ENCODE data around the gene HES4. TPM values are rescaled to one million over a fixed set of nuclear protein-coding genes. Genes with fewer than 3 reads are reported as not detected.

HES4 gene
- total and polyA plus RNA-seq, 2 donors (not counting 3 experiments of a cell fraction or from before 2014, with no cell fraction given) = 30.5 to 37.6 TPM

GRCh38 chr1:1041092-1041523 lies 41.2 kb upstream of the HES4 start:
- dilution Hi-C loops (cut with MboI; ENCODE audit: extremely low pct_ligation_motif_present, low sequenced_read_pairs) = no loop called here
- TF ChIP-seq FOS (IDR thresholded peaks at IDR 0.05; ENCODE audit: borderline replicate concordance, insufficient read depth, low read length) (no peak), JUN (IDR thresholded peaks at IDR 0.05; ENCODE audit: borderline replicate concordance, insufficient read depth, insufficient read length, low read depth) (no peak)

GRCh38 chr1:1040004-1040991 lies 40.4 kb upstream of the HES4 start:
- H3K27me3 ChIP-seq (ENCODE audit: control insufficient read depth in 2 of 2, insufficient read depth in 2 of 2, low read length in 2 of 2) = no peaks in the 10 kb centered on the region
- dilution Hi-C loops (cut with MboI; ENCODE audit: extremely low pct_ligation_motif_present, low sequenced_read_pairs) (no loop called here), intact Hi-C loops (cut with micrococcal nuclease) (loop anchor here (2.0 kb wide), 2 partner anchors 19 to 77 kb away; partner anchors contain the start of genes AGRN and C1orf159)
- H2AFZ ChIP-seq (ENCODE audit: low read depth, low read length) = peak overlapping the region; percentile 67
- H3K9ac ChIP-seq (replicated peaks; ENCODE audit: extremely low read depth, insufficient read depth, low read length) = peak overlapping the region; percentile 6
- CTCF ChIA-PET = interaction anchor here (0.7 to 2.1 kb wide), 14 partner anchors 8 to 251 kb away, joined by 3 to 12 read pairs (median 4); partner anchors contain the start of gene AGRN
- no peak for TF ChIP-seq JUN (IDR thresholded peaks at IDR 0.05; ENCODE audit: borderline replicate concordance, insufficient read depth, insufficient read length, low read depth)
- TF ChIP-seq MYC (IDR thresholded peaks at IDR 0.05; ENCODE audit: low read depth, low read length) = no peak
- TF ChIP-seq FOS (IDR thresholded peaks at IDR 0.05; ENCODE audit: borderline replicate concordance, insufficient read depth, low read length) = no peak
- TF ChIP-seq CTCF (IDR thresholded peaks at IDR 0.05; ENCODE audit: extremely low read depth in 1 of 2, insufficient read depth in 1 of 2, low read depth in 1 of 2, low read length in 2 of 2) = peak in 1 of 2 donors; percentile 27
- peaks cover 7% of the 10 kb centered on the region for H3K4me1 ChIP-seq (ENCODE audit: control insufficient read depth, extremely low read depth, insufficient read depth, low read length)
- no peaks in the 10 kb centered on the region for H4K20me1 ChIP-seq (replicated peaks; ENCODE audit: control insufficient read depth, extremely low read depth, insufficient read depth, low read length)
- peaks cover 0 to 12% of the 10 kb centered on the region in 2 experiments for H3K36me3 ChIP-seq (ENCODE audit: control insufficient read depth in 2 of 2, extremely low read depth in 1 of 2, insufficient read depth in 2 of 2, low read length in 2 of 2)
- no peaks in the 10 kb centered on the region for H3K79me2 ChIP-seq (ENCODE audit: control insufficient read depth, insufficient read depth, low read length)
- POLR2A ChIA-PET = no interaction called here
- FAIRE-seq (peak; percentile 67), DNase-seq (ENCODE audit: low read depth, low spot score) (peak; percentile 84)
- no peak overlapping the region for H3K27ac ChIP-seq (ENCODE audit: insufficient read depth, low read depth, low read length)
- H3K9me1 ChIP-seq (replicated peaks; ENCODE audit: control insufficient read depth, extremely low read depth, insufficient read depth, low read length) = no peaks in the 10 kb centered on the region
- peak overlapping the region in 1 of 3 experiments; percentile 8 for H3K4me3 ChIP-seq (replicated peaks in 1 of 3; ENCODE audit: insufficient read depth in 1 of 3, low read depth in 1 of 3, low read length in 3 of 3)
- BruUV-seq (replicated peaks) = no TSS peak
- H3K4me2 ChIP-seq (ENCODE audit: insufficient read depth, low read length) = peak overlapping the region; percentile 53
- H3K9me3 ChIP-seq (replicated peaks; ENCODE audit: control insufficient read depth, insufficient read depth, low read length) = no peaks in the 10 kb centered on the region

More at GRCh38 chr1:1041092-1041523, 41.2 kb upstream of the HES4 start:
- Histone ChIP-seq H3K27ac (ENCODE audit: insufficient read depth, low read depth, low read length) (no peak overlapping the region), H3K4me2 (ENCODE audit: insufficient read depth, low read length) (no peak overlapping the region), H3K9me3 (replicated peaks; ENCODE audit: control insufficient read depth, insufficient read depth, low read length) (no peaks in the 10 kb centered on the region), H4K20me1 (replicated peaks; ENCODE audit: control insufficient read depth, extremely low read depth, insufficient read depth, low read length) (no peaks in the 10 kb centered on the region), H2AFZ (ENCODE audit: low read depth, low read length) (no peak overlapping the region), H3K27me3 (ENCODE audit: control insufficient read depth in 2 of 2, insufficient read depth in 2 of 2, low read length in 2 of 2) (no peaks in the 10 kb centered on the region), H3K36me3 (ENCODE audit: control insufficient read depth in 2 of 2, extremely low read depth in 1 of 2, insufficient read depth in 2 of 2, low read length in 2 of 2) (peaks cover 0 to 11% of the 10 kb centered on the region in 2 experiments), H3K4me3 (replicated peaks in 1 of 3; ENCODE audit: insufficient read depth in 1 of 3, low read depth in 1 of 3, low read length in 3 of 3) (no peak overlapping the region), H3K79me2 (ENCODE audit: control insufficient read depth, insufficient read depth, low read length) (no peaks in the 10 kb centered on the region), H3K9ac (replicated peaks; ENCODE audit: extremely low read depth, insufficient read depth, low read length) (no peak overlapping the region), H3K9me1 (replicated peaks; ENCODE audit: control insufficient read depth, extremely low read depth, insufficient read depth, low read length) (no peaks in the 10 kb centered on the region), H3K4me1 (ENCODE audit: control insufficient read depth, extremely low read depth, insufficient read depth, low read length) (peaks cover 7% of the 10 kb centered on the region)
- FAIRE-seq = no peak
- ChIA-PET CTCF (interaction anchor here (1.0 to 2.1 kb wide), 8 partner anchors 9 to 81 kb away, joined by 3 to 12 read pairs (median 5); no protein-coding TSS in a partner anchor), POLR2A (no interaction called here)
- intact Hi-C loops (cut with micrococcal nuclease) = loop anchor here (2.0 kb wide), 2 partner anchors 20 to 76 kb away; partner anchors contain the start of genes AGRN and C1orf159
- no TSS peak for BruUV-seq (replicated peaks)
- DNase-seq (ENCODE audit: low read depth, low spot score) = no peak
